Type B pancreatic cell (in vitro differentiated cells): ENCODE data around the gene CUX1. TPM values are rescaled to one million over a fixed set of nuclear protein-coding genes. Genes with fewer than 3 reads are reported as not detected.

Source experiments
- DNase-seq: peaks from one replicate; pipeline ENCODE4 v3.0.0; 2021; ENCODE audit warnings: mixed read lengths; ENCODE audit not compliant: unreplicated experiment; ENCODE audit errors: extremely low spot score
- H3K27ac Mint-ChIP-seq: 2 replicates; pipeline ENCODE4 v1.8.0; 2021; ENCODE audit warnings: mild to moderate bottlenecking, mixed read lengths
- H3K27me3 Mint-ChIP-seq: 2 replicates; pipeline ENCODE4 v1.8.0; 2021; ENCODE audit warnings: mixed read lengths
- H3K36me3 Mint-ChIP-seq: 2 replicates; pipeline ENCODE4 v1.8.0; 2021; ENCODE audit warnings: mixed read lengths
- H3K4me1 Mint-ChIP-seq: one replicate; pipeline ENCODE4 v1.8.0; 2021; ENCODE audit warnings: mixed read lengths; ENCODE audit not compliant: unreplicated experiment
- H3K4me3 Mint-ChIP-seq: 2 replicates; pipeline ENCODE4 v1.8.0; 2021; ENCODE audit warnings: mild to moderate bottlenecking, mixed read lengths
- H3K9me3 Mint-ChIP-seq: 2 replicates; pipeline ENCODE4 v1.8.0; 2021; ENCODE audit warnings: mixed read lengths
- total RNA-seq: library from RNA; stranded (reverse); gene quantifications from 2 replicates; pipeline ENCODE4 v1.2.1, GENCODE V29; 2021; ENCODE audit warnings: low replicate concordance
- TF ChIP-seq, protein P1 (sequence below): fragments of 200-600 bp; sonication (generic); conservative IDR thresholded peaks from 2 replicates; pipeline ENCODE4 v1.5.0; 2021; ENCODE audit warnings: antibody characterized with exemption, mild to moderate bottlenecking

Gene CUX1
- total RNA-seq, 1 donor from 2014 or later = 76.4 TPM

DNA sequence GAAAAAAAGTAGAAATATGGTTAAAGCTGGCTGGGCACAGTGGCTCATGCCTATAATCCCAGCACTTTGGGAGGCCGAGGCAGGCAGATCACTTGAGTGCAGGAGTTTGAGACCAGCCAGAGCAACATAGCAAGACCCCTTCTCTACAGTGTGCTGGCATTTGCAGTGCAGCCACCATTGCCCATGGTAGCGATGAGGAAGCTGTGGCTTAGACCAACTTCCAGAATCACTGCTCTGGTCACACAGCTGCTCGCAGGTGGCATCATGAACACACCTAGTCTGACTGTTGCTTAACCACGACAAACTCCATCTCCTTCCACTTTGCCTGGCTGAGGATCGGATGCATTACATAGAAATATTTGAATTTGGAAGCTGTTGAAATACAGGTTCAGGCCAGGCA, 137.1 kb downstream of the CUX1 start:
- H3K27me3 Mint-ChIP-seq = no peaks in the 10 kb centered on the region
- TF ChIP-seq, protein P1, sequence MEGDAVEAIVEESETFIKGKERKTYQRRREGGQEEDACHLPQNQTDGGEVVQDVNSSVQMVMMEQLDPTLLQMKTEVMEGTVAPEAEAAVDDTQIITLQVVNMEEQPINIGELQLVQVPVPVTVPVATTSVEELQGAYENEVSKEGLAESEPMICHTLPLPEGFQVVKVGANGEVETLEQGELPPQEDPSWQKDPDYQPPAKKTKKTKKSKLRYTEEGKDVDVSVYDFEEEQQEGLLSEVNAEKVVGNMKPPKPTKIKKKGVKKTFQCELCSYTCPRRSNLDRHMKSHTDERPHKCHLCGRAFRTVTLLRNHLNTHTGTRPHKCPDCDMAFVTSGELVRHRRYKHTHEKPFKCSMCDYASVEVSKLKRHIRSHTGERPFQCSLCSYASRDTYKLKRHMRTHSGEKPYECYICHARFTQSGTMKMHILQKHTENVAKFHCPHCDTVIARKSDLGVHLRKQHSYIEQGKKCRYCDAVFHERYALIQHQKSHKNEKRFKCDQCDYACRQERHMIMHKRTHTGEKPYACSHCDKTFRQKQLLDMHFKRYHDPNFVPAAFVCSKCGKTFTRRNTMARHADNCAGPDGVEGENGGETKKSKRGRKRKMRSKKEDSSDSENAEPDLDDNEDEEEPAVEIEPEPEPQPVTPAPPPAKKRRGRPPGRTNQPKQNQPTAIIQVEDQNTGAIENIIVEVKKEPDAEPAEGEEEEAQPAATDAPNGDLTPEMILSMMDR = no peak
- DNase-seq = no peak
- peaks cover 11% of the 10 kb centered on the region for H3K36me3 Mint-ChIP-seq
- no peak overlapping the region for H3K27ac Mint-ChIP-seq
- no peak overlapping the region for H3K4me3 Mint-ChIP-seq
- H3K4me1 Mint-ChIP-seq = peaks cover 26% of the 10 kb centered on the region
- no peaks in the 10 kb centered on the region for H3K9me3 Mint-ChIP-seq

DNA sequence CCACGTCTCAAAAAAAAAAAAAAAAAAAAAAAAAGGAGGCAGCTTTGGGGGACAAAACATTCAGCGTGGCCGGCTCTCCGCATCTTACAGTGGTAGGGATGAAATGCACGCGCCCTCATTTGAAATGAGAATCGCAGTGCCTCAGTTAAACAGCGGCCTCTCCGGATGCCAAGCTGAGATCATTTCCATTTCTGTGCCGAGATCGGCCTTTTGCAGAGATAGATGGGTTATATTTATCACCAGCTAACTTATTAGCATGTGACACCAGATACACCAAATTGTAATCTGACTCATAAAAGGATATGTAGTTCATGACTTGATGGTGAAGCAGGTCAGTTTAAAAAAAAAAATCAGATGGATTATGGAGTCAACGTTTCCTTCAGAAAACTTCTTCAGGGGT, 138.7 kb downstream of the CUX1 start:
- DNase-seq = no peak
- Mint-ChIP-seq H3K4me3 (no peak overlapping the region), H3K36me3 (peaks cover 6% of the 10 kb centered on the region), H3K27ac (no peak overlapping the region), H3K4me1 (peaks cover 27% of the 10 kb centered on the region), H3K9me3 (no peaks in the 10 kb centered on the region), H3K27me3 (no peaks in the 10 kb centered on the region)
- TF ChIP-seq, protein P1 = no peak

DNA sequence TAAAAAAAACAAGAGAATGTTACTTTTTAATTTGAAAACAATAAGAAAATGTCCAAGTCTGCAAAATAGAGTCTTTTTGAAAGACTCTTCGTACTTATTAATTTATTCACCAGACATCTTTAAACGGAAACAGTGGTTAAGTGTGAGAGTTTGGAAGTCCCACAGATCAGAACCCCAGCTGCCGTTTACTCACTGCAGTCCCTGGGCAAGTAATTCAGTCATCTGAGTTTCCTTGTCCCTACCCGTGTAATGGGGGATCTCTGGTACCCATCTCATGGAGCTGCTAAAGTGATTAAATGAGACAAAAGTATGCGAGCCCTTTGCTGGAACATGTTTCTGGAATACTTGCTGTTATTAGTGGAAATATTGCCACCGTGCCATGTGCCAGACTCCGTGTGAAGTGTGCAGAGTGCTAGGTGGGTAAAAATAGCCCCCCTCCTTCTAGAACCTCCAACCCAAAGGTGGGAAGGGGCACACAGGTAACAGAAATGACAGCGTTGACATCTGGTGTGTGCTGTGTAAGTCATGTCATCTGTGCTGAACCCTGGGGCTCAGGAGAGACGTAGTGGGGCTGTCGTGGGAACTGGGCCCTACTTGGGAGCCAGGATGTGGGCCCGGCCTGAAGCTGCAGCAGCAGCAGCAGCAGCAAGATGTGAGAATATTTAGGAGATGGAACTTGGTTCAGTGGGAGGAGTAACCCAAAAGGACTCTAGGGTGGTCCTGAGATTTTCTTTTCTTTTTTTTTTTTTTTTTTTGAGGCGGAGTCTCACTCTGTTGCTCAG, 140.5 kb downstream of the CUX1 start:
- Mint-ChIP-seq H3K27me3 (no peaks in the 10 kb centered on the region), H3K27ac (no peak overlapping the region)

DNA sequence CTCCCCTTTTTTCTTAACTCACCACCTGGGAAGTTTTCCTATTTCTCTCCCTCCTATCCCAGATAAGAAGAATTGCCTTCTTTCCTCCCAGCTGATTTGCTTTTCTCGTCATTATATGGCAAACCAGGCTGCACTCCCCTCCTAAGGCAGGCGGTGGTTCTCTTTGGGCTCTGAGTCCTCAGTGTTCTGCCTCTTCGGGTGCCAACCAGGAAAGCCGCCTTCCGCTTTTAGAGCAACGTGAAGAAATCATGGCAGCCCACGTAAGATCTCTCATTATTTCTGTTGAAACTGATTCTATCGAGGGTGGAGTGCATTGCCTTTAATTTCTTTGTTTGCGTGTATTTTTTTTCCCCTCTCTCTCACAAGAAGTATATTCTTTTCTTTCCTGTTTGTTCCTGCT, 141.9 kb downstream of the CUX1 start:
- DNase-seq = no peak
- no peaks in the 10 kb centered on the region for H3K27me3 Mint-ChIP-seq
- TF ChIP-seq, protein P1 = no peak
- no peaks in the 10 kb centered on the region for H3K36me3 Mint-ChIP-seq
- H3K27ac Mint-ChIP-seq = no peak overlapping the region
- H3K4me3 Mint-ChIP-seq = no peak overlapping the region
- H3K4me1 Mint-ChIP-seq = peaks cover 24% of the 10 kb centered on the region
- no peaks in the 10 kb centered on the region for H3K9me3 Mint-ChIP-seq

More for the DNA sequence above, 140.5 kb downstream of the CUX1 start:
- H3K36me3 Mint-ChIP-seq = peaks cover 4% of the 10 kb centered on the region
- TF ChIP-seq, protein P1 = no peak
- no peaks in the 10 kb centered on the region for H3K9me3 Mint-ChIP-seq
- H3K4me3 Mint-ChIP-seq = no peak overlapping the region
- DNase-seq = no peak
- peaks cover 28% of the 10 kb centered on the region for H3K4me1 Mint-ChIP-seq

DNA sequence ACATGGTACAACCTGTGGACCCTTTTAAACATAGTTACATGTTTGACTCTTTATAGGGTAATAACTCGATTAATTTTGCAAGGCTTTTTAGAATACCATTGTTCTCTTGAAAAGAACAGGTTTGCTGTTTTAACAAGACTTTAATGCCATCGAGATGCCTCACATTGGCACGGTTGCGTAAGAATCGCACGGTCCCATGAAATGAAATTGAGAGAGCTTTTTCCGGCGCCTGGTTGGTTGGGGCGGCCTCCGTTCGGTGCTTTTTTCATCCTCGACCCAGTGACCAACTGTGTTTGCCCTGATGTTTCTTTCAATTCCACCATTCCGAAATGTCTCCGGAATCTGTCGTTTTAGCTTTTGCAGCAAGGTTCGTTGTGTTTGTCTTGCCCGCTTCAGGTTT, 142.4 kb downstream of the CUX1 start:
- Mint-ChIP-seq H3K9me3 (no peaks in the 10 kb centered on the region), H3K27me3 (no peaks in the 10 kb centered on the region), H3K27ac (no peak overlapping the region), H3K4me3 (no peak overlapping the region), H3K36me3 (no peaks in the 10 kb centered on the region), H3K4me1 (peaks cover 27% of the 10 kb centered on the region)
- TF ChIP-seq, protein P1 = no peak
- no peak for DNase-seq
